OCI-LY1 (cell line): Measurements from ENCODE around the gene TRMT1L.

Source experiments
- H2AFZ ChIP-seq: fragments of 200-600 bp; sonication (generic), shearing (Covaris generic); 2 replicates; pipeline ENCODE4 v1.6.0; 2014; ENCODE audit warnings: antibody characterized with exemption, mild to moderate bottlenecking, low read length
- H3F3A ChIP-seq: fragments of 200-600 bp; sonication (generic), shearing (Covaris generic); 2 replicates; pipeline ENCODE4 v1.6.0; 2014; ENCODE audit warnings: mild to moderate bottlenecking, antibody characterized with exemption, low read length, moderate library complexity; ENCODE audit not compliant: insufficient read depth
- H3K27ac ChIP-seq: fragments of 200-600 bp; sonication (generic); 2 replicates; pipeline ENCODE4 v1.5.1; 2014; ENCODE audit warnings: low read length, mixed run types, mild to moderate bottlenecking, low read depth; ENCODE audit not compliant: poor library complexity, severe bottlenecking
- H3K27me3 ChIP-seq: fragments of 200-600 bp; sonication (generic); 2 replicates; pipeline ENCODE4 v1.6.0; 2014; ENCODE audit warnings: antibody characterized with exemption, mild to moderate bottlenecking, low read length, moderate library complexity; ENCODE audit not compliant: insufficient read depth
- H3K36me3 ChIP-seq: fragments of 200-600 bp; sonication (generic); 2 replicates; pipeline ENCODE4 v1.6.1; 2014; ENCODE audit warnings: mild to moderate bottlenecking, antibody characterized with exemption, low read length, moderate library complexity, mixed read lengths; ENCODE audit not compliant: insufficient read depth
- H3K4me1 ChIP-seq: fragments of 200-600 bp; sonication (generic); 2 replicates; pipeline ENCODE4 v1.5.1; 2014; ENCODE audit warnings: mild to moderate bottlenecking, low read length, moderate library complexity; ENCODE audit not compliant: insufficient read depth, severe bottlenecking
- H3K4me2 ChIP-seq: fragments of 200-600 bp; sonication (generic), shearing (Covaris generic); 2 replicates; pipeline ENCODE4 v1.6.1; 2014; ENCODE audit warnings: low read length
- H3K4me3 ChIP-seq: fragments of 200-600 bp; sonication (generic); 2 replicates; pipeline ENCODE4 v1.5.1; 2014; ENCODE audit warnings: low read length, low read depth, mild to moderate bottlenecking, mixed read lengths; ENCODE audit not compliant: poor library complexity, severe bottlenecking
- H3K79me2 ChIP-seq: fragments of 200-600 bp; shearing (Covaris generic); 2 replicates; pipeline ENCODE4 v1.6.1; 2016; ENCODE audit warnings: mixed run types, low read length, mixed read lengths; ENCODE audit not compliant: insufficient read depth
- H3K9ac ChIP-seq: fragments of 200-600 bp; sonication (generic), shearing (Covaris generic); 2 replicates; pipeline ENCODE4 v1.6.1; 2014; ENCODE audit warnings: mild to moderate bottlenecking, low read length, mixed read lengths
- H3K9me2 ChIP-seq: fragments of 200-600 bp; sonication (generic), shearing (Covaris generic); 2 replicates; pipeline ENCODE4 v1.6.1; 2014; ENCODE audit warnings: low read depth, mild to moderate bottlenecking, low read length, mixed read lengths
- H3K9me3 ChIP-seq: fragments of 200-600 bp; shearing (Covaris generic); 2 replicates; pipeline ENCODE4 v1.6.1; 2014; ENCODE audit warnings: low read length, mixed read lengths
- H4K20me1 ChIP-seq: fragments of 200-600 bp; sonication (generic), shearing (Covaris generic); 2 replicates; pipeline ENCODE4 v1.6.0; 2016; ENCODE audit warnings: mild to moderate bottlenecking, low read length; ENCODE audit not compliant: insufficient read depth
- CTCF ChIP-seq: fragments of 200-600 bp; sonication (generic), shearing (Covaris generic); IDR thresholded peaks from 2 replicates; pipeline ENCODE4 v1.5.1; 2017; ENCODE audit warnings: mild to moderate bottlenecking, antibody characterized with exemption, low read length, moderate library complexity, mixed read lengths
- EZH2 ChIP-seq: fragments of 200-600 bp; sonication (generic), shearing (Covaris generic); IDR thresholded peaks from 2 replicates; pipeline ENCODE4 v1.8.0; 2017; ENCODE audit warnings: borderline replicate concordance, mixed run types, mild to moderate bottlenecking, antibody characterized with exemption, low read length, moderate library complexity, mixed read lengths

Gene TRMT1L

GRCh38 chr1:185104083-185104482 is 52.7 kb downstream of the TRMT1L start:
- Histone ChIP-seq H3K36me3 (peaks cover 22% of the 10 kb centered on the region), H3K9me3 (peaks cover 4% of the 10 kb centered on the region; the same call in 1 of the 2 replicates), H3K27me3 (no peaks in the 10 kb centered on the region), H3K4me2 (no peak overlapping the region), H3K27ac (no peak overlapping the region), H3K4me1 (no peaks in the 10 kb centered on the region), H2AFZ (no peak overlapping the region), H4K20me1 (no peaks in the 10 kb centered on the region), H3K79me2 (no peaks in the 10 kb centered on the region), H3K9ac (no peak overlapping the region), H3K9me2 (no peaks in the 10 kb centered on the region), H3F3A (no peaks in the 10 kb centered on the region), H3K4me3 (no peak overlapping the region)
- no peak for TF ChIP-seq EZH2
- no peak for TF ChIP-seq CTCF

DNA sequence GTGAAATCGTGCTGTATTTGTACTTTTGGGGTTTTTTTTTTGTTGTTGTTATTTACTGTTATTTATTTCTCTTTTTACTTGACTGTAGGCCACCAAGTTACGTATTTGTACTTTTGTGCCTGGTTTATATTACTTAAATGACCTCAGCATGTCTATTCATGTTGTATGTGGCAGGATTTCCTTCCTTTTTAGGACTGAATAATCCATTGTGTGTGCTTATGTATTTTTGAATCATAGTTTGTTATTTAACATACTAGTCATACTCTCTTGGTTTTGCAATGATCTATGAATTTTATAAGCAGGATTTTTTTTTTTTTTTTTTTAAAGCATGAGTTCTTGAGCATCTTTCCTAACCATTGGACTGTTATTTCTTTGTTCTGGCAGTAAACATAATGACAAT is 60.2 kb downstream of the TRMT1L start:
- Histone ChIP-seq H3K4me3 (no peak overlapping the region), H3K36me3 (peaks cover 48% of the 10 kb centered on the region)

DNA sequence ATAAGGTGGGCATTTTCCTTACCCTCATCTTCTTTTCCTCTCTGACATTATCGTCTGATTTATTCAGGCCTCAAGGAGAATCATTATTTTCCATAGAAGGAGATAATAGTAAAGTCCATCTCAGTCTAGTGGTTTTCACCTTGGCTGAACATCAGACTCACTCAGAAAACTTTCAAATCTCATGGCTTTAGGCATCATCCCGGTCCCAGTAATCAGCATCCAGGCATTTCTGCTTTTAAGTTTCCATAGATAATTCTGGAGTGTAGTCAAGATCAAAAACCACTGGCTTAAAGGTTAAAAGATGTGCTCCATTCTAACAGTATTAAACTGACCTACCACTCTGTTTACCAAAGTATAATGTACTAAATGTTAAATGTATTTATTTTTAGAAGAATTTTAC is 62.0 kb downstream of the TRMT1L start:
- Histone ChIP-seq H3K27ac (no peak overlapping the region), H3K9ac (no peak overlapping the region), H3K4me2 (no peak overlapping the region), H3F3A (no peaks in the 10 kb centered on the region), H3K9me3 (no peaks in the 10 kb centered on the region), H2AFZ (no peak overlapping the region), H3K4me3 (no peak overlapping the region), H3K79me2 (no peaks in the 10 kb centered on the region), H4K20me1 (no peaks in the 10 kb centered on the region), H3K9me2 (no peaks in the 10 kb centered on the region), H3K27me3 (no peaks in the 10 kb centered on the region), H3K36me3 (peaks cover 38% of the 10 kb centered on the region; the same call in 1 of the 2 replicates), H3K4me1 (no peaks in the 10 kb centered on the region)
- TF ChIP-seq CTCF (no peak), EZH2 (no peak)

More for the DNA sequence above, 60.2 kb downstream of the TRMT1L start:
- no peak for TF ChIP-seq CTCF
- no peak for TF ChIP-seq EZH2
- Histone ChIP-seq H3K79me2 (no peaks in the 10 kb centered on the region), H3K9ac (no peak overlapping the region), H2AFZ (no peak overlapping the region), H3K4me2 (no peak overlapping the region), H3K4me1 (no peaks in the 10 kb centered on the region), H3K27ac (no peak overlapping the region), H3K27me3 (no peaks in the 10 kb centered on the region), H3K9me3 (no peaks in the 10 kb centered on the region), H3F3A (no peaks in the 10 kb centered on the region), H4K20me1 (no peaks in the 10 kb centered on the region), H3K9me2 (no peaks in the 10 kb centered on the region)
